ENCODE results near the gene ARCN1.

DNA sequence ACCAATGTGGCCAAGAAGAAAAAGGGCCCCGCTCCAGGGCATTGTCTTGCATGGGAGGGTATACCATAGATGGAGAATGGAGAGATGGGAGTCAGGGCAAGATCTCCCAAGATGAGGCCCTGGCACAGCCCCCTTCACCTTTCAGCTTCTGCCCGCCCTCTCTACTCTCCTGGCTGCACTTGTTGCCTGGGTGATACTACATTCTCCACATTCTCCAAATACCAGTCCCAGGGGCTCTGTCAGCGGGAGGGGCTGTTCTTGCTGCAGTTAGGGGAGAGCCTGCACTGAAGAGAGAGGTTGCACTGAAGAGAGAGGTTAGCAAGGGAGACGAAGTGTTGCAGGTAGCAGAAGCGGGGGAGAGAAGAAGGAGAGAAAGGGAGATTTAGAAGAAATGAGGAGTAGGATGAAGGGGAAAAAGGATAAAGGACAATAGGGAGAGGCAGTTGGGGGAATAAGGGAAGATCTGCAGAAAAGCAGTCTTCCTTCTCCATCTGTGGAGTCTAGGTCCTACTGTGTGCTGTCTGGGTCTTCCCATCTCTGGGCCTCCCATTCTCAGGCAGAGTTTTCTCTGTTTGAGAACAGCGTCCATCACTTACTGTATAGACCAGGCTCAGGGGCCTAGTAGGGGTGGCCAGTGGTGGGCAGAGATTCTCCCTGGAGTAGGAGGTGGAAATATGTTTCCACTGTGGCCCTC is 43.2 kb downstream of the ARCN1 start:
- TF ChIP-seq CTBP1 (IDR thresholded peaks at IDR 0.05; ENCODE audit: borderline replicate concordance) = no peak
- no peak for TF ChIP-seq TARDBP (IDR thresholded peaks at IDR 0.05)
- TF ChIP-seq ZNF384 (IDR thresholded peaks at IDR 0.05) = no peak
- no peak for TF ChIP-seq FOXK2 (IDR thresholded peaks at IDR 0.05)
